T follicular helper cell (primary cell): ENCODE measurements around the gene MSX2.
"Not testable (repeated sequence)": the region's sequence is repeated elsewhere in the genome, so short reads cannot be mapped to it uniquely, and the experiment has no call there.

ENCODE experiments used
- DNase-seq: peaks from one replicate; pipeline ENCODE4 v3.0.0-alpha.2; 2020; ENCODE audit warnings: low read depth

MSX2 gene

DNA sequence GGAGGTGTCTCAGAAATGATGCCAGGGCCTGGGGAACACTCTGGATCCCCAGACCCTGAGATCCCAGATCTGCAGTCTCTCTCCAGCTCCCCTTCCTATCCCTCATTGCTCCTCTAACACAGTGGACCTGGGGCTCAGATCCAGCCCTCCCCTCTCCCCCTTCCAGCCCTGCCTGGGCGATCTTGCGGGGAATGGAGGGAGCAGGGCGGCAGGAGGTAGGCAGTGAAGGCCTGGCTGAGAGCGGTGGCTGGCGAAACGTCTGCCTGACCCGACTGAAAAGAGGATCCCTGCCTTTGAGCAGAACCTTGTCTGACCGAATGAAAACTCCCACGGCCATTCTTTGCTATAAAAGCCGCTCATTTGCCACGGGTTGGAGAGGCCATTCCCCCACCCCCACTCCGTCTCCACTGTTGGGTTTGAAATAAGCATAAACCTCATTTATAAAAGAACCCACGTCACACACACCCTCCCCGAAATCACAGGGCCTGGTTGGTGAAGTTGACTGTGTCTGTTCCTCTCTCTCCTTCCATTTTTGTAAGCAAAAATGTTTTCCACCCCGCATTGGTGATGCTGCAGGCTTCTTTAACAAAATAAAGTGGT lies 8.8 kb downstream of the MSX2 start:
- no peak for DNase-seq

DNA sequence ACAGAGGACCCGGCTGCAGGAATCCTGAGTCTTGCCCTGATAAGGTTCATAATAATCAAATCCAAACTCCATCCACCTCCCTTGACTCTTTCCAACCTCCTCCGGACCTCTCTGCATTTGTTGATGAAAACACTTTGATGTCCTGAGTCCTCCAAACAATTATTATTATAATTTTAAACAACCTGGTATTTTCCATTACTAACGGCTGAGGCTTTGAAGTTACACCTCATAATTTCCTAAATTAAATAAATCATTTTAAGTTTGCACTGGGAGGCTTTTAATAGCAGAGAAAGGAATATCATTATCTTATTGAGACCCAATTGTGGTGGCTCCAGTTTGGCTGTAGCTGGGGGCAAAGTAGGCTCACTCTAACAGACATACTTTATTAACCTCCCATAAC lies 9.5 kb downstream of the MSX2 start:
- no peak for DNase-seq

DNA sequence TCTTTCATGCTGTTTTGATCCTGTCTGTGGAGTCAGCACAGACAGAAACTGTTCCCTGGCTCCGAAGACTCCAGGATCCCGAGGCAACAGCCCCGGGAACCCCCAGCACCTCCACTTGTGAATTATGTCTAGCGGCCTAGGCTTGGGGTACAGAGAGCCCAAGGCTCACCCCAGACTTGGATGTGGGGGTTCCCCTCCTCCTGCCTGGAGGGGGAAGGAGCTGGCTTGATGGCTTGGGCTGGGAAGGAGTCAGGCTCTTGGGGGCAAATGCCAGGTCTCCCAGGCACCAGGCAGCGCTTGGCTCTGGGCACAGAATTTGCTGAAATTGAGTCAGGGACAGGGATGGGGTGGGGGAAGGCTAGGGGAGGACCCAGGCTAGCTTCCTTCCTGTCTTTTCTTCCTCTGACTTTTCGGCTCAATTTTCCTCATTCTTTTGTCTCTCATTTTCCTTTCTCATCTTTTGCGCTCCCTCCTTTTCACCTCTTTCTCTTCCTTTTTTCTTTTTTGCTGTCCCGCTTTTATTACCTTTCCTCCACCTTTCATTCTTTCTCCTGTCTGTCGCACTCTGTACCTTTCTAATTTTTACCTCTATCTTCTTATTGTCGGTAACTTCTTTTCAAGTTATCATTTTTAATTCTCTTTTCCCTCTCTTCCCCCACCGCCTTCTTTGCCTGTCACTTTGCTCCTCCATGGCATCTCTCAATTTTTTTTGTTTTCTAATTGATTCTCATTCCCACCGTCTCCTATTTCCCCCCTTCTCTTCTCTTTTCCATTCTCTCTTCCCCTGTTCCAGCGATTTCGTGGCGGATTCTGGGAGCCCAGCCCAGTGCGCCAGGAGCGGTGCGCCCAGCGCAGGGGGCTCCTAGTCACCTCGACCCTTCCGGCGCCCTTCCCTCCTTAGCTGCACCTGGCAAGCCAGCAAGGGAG lies 10.5 kb downstream of the MSX2 start:
- DNase-seq, result no peak

DNA sequence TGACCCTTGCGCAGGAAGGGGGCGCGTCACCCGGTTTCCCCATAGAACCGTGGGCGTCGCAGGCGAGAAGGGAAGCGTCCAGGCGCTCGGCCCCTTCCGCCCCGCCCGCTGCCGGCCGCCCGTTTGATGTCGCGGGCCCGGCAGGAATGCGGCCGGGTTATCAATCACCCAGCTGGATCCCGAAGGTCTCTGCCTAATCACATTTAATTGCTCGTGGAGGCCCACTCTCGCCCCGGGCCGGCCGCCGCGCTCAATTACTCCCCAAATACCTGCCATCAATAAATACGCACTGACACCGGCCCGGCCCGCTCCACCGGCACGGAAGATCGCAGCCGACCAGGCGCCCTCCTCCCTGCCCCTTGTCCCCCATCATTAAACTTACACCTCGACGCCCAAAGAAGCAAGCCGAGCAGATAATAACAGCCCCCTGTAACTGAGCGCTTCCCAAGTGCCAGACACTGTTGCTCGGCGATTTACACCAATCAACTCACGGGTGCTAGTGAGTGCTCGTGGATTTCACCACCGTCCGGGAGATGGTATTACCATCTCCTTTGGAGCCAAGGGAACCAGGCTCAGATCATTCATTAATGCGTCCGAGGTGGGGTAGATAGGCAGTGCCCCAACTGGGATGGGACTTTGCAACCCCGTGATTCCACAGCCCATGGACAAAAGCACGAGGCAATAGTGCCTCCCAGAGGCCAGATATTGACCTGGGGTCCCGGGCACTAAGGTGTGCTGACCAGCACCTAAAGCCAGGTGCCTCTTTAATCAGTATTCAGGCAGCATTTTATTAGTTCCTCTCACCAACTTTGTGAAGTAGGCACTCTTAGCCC lies 11.3 kb downstream of the MSX2 start:
- DNase-seq, result no peak

DNA sequence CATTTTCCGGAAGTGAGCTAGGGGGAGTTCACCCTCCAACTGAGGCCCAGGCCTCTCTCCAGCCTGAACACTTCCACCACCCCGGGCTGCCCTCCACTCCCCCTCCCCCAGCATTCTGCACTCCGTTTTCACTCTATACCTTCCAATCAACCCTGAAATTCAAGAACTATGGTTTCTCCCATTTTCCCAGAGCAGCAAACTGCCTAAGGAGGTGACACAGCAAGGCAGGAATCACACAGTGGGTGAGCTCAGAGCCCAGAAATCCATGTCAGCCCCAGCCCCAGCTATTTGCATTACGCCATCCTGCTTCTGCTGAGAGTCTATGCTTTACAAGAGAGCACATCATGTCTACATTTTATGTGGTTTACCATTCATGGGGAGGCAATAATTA lies 11.9 kb downstream of the MSX2 start:
- DNase-seq, result no peak

DNA sequence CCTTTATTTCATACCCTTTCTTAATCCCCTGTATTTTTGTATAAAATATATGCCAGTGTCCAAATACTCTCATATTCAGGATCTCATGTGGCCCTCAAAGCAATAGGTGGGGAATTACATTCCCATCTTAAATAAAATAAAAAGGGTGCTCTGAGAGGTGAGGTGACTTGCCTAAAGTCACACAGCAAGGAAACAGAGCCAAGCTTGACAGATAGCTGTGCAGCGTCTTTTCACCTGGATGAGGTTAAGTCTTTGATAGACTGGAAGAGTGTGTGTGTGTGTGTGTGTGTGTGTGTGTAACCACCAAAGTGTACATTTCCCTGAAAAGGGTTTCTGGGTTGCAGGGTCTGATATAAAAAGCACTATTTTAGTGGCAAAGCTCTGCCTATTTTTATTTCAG lies 12.4 kb downstream of the MSX2 start:
- no peak for DNase-seq

DNA sequence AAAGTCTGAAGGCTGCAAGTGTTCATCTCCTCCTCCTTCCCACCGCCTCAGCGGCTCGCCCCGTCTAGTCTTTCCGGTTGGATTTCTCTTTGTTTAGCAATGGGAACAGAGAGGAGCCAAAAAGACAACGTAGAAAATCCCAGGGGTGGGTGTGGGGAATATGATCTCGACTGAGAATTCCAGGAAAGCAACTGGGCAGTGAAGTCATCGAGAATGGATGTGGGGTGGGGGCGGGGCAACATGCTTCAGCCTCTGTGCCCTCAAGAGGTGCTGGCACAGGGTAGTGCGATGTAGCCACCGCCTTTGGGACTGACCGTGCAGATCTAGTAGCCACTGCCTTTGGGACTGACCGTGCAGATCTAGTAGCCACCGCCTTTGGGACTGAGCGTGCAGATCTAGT lies 12.9 kb downstream of the MSX2 start:
- no peak for DNase-seq

DNA sequence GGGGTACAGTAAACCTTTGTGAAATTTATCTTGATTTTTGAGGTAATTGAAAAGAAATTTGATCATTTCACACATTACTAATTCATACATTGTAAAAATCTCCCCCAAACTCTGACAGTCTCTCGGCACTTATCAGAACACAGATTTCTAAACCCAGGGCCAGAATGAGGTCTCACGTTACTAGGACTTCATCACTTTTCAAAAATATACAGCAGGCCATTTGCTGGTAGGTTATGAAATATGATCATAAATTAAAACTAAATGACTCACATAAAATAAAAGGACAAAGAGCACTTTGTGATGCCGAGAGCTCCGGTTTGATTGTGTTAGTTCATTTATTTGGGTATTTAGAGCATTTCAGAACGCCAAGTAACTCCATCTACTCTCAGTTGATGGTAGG lies 17.0 kb downstream of the MSX2 start:
- no peak for DNase-seq

DNA sequence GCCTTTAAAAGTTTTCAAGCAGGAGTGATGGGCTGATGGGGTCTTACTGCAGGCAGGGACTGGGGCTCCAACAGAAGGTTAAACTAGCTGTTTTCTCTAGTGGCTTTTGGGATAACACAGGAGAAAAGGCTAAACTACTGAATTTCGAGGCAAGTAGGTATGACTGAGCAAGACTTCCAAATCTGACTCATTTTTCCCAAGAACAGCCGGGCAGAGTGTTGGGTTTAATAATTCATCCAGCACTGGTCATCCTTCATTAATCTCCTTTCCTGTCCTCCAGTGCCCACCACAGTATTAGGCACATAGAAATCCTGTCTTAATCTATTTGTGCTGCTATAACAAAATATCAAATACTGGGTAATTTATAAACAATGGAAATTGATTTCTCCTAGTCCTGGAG lies 20.5 kb downstream of the MSX2 start:
- no peak for DNase-seq

DNA sequence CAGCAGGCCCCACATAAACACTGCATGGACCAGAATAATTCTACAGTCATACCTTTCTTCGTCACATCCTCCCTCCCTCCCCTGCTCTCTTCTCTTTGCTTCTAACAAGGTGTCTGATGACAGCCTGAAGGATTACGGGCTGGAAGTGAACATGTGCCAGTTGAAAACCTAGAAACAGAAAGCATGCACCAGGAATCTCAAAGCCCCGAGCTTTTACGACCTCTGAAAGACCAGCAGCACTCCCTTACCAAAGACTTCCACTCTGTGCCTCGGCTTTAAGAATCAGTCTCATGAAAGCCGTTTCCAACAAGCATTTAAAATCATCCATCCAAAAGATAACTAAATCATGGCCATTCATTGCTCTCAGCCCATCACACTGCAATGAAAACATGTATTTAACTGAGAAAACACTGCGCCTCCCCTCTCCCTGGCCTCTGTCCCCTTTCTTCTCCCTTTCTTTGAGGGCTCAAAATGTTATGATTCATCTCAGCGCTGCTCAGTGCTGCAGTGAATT lies 21.3 kb downstream of the MSX2 start:
- DNase-seq, result no peak

DNA sequence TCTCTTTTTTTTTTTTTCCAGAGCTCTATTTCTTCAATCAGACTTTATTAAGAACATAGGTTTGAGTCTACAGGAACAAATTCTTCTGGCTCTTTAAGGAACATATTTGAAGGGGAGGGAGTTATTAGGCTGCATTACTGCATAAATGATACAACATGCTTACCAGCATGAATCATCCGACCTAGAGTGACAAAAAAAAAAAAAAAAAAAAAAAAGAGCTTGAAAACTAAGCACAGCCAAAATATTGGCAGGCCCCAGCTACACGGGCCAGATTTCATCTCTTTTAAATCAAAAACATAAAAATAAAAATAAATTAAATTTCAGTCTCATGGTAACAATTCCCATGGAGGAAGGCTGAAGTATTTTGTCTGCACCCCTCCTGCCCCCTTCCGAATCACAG lies 26.3 kb downstream of the MSX2 start:
- DNase-seq, result no peak

DNA sequence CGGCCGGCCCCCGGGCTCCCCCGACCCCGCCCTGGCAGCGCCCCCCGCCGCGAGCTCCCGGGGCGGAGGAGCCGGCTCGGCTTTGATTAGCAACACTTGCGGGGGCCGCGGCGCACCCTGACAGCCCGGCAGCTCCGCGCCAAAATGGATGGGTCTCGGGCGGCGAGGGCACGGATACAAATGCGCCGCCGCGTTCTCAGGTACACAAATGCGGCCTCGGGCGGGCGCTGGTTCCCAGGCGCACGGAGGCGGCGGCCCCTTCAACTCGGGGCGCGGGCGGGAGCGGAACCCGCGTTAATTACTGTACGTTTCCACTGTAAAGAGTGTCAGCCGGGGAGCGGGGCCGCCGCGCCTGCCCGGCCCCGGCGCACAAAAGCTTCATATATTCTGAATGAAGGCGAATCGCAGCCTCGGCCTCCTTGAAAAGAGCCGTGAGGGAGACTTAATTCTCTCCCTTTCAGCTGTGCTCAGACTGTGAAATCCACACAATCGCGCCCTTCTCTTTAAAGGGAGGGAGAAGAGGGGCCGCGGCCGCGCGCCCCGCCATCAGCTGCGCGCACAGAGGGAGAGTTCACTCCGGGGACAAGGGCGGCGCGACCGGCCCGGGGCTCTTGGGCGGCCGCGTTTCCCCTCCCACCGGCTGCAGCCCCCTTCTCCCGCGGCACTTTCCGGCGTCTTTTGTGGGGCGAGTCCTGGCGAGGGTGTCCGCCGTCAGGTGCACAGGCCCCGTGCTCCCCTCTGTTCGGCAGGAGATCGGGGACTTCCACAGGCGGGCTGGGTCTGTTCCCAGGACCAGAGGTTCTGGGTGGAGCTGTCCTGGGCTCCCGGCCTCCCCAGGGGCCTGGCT lies 27.0 kb downstream of the MSX2 start:
- DNase-seq, result no peak

DNA sequence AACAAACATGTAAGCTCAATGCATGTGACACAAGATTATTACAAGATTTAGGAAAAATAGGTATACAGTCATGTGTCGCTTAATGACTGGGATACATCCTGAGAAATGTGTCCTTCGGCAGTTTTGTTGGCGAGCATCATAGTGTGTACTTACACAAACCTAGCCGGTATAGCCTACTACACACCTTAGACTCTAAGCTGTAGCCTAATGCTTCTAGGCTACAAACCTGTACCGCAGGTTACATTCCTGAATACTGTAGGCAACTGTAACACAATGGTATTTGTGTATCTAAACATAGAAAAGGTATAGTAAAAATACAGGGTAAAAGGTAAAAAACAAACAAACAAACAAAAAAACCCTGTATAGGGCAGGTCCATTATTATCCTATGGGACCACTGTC lies 27.7 kb downstream of the MSX2 start:
- DNase-seq, result no peak

DNA sequence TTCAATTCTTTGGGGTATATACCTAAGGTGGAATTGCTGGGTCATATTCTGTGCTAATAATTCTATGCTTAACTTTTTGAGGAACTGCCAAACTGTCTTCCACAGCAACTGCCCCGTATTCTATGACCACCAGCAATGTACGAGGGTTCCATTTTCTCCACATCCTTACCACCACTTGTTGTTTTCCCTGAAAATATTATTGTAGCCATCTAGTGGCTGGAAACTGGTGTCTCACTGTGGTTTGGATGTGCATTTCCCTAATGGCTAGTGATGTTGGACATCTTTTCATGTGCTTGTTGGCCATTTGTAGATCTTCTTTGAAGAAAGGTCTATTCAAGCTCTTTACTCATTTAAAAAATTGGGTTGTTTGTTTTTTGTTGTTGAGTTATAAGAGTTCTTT lies 30.7 kb downstream of the MSX2 start:
- no peak for DNase-seq

DNA sequence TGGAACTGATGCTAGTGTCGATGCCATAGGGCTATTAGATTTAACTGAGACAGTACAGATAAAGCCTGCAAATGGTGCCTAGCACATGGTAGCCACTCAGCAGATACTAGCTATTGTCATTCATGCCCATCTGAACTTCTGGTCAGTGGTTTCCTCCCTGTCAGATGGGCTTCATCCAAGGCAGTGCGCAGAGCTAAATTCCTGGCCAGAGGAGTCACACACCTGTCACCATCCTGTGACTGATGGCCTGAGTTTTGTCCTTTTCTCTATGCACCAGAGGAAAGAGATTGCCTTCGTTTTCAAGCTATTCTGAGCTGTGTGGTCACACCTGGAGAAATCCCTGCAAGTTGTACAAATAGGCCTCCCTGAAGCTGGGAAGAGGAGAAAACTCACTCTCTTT lies 34.7 kb downstream of the MSX2 start:
- no peak for DNase-seq

DNA sequence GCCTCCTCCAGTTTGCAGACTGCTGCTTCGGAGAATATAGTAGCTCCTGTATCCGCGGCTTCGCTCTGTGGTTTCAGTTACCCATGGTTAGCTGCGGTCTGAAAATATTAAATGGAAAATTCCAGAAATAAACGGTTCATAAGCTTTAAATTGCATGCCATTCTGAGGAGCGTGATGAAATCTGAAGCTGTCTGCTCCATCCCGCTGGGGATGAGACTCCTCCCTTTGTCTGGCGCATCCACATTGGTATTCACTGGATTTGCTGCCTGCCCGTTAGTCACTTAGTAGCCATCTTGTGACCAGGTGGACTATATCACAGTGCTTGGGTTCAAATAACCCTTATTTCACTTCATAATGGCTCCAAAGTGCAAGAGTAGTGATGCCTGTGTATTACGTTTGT lies 36.3 kb downstream of the MSX2 start:
- no peak for DNase-seq

DNA sequence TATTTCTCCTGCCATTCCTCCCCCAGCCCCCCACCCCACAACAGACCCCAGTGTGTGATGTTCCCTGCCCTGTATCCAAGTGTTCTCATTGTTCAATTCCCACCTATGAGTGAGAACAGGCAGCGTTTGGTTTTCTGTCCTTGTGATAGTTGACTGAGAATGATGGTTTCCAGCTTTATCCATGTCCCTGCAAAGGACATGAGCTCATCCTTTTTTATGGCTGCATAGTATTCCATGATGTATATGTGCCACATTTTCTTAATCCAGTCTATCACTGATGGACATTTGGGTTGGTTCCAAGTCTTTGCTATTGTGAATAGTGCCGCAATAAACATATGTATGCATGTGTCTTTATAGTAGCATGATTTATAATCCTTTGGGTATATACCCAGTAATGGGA lies 37.0 kb downstream of the MSX2 start:
- not testable (repeated sequence) for DNase-seq

DNA sequence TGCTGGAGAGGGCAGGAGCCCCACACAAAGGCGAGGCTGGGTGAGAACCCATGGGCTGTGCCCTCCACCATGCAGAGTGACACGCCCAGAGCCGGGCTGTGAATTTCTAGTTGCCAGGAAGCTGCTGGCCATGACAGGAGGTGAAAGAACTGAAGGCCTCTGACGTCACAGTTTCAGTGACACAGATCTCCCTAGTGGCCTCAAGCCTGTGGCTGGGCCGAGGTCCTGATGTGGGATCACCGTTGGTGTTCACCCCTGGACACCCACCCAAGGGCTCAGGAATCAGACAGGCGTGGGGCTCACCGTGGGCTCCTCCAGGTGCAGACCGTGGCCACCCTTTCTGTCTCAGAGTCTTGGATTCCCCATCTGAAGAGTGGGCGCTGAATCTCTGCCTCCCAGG lies 39.9 kb downstream of the MSX2 start:
- DNase-seq, result no peak

DNA sequence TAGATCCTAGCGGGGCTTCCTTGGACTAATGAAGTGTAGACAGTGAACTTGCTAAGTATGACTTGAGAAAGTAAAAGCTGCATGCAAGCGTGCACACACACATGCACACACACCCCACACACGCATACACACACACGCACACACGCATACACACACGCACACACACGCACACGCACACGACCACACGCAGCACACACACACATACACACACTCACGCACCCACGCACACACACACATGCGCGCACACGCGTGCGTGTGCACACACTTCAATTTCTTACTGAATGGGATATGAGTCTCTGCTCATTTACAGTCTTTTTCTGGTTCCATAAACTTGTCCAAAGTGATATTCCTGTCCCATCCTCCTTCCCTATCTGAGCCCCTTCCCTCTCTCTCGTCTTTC lies 41.2 kb downstream of the MSX2 start:
- DNase-seq, result no peak

DNA sequence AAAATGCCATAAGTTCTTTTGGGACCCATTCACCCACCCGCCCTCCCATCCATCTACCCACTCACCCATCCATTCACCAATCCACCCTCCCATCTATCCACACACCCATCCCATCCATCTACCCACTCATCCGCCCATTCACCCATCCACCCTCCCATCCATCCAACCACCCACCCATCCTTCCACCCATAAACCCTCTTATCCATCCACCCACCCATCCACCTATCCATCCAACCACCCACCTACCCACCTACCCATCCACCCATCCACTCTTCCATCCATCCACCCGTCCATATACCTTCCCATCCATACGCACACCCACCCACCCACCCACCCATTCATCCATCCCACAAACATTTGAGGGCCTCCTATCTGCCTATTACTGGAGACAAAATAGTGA lies 43.3 kb downstream of the MSX2 start:
- DNase-seq, result no peak

DNA sequence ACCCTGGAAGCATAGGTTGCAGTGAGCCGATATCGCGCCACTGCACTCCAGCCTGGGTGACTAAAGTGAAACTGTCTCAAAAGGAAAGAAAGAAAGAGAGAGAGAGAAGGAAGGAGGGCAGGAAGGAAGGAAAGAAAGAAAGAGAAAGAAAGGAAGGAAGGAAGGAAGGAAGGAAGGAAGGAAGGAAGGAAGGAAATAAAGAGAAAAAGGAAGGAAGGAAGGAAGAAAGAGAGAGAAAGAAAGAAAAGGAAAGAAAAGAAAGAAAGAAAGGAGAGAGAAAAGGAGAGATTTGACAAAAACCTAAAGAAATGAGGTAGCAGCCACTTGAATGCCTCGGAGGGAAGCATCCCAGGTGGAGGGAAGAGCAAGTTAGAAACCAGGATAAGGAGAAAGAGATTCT lies 44.6 kb downstream of the MSX2 start:
- no peak for DNase-seq

DNA sequence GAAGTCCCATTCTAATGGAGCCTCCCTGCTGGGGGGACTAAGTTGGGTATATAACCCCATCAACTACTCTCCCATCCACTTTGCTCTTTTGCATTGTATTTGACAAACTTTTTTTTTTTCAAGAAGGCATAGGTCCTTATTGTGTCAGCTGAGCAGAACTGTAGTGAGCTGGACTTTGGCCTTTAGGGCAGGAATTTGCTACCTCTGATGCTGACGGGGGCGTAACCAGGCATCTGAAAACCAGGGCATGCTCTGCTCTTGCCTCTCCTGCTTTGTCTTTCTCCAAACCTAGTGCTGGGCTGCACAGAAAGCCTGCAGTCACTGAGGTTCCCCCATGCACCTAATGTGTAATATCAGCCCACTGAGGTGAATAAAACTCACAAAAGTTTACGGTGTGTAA lies 49.0 kb downstream of the MSX2 start:
- DNase-seq, result no peak
